Measurements from ENCODE around the gene IDH3G. TPM values are rescaled to one million over a fixed set of nuclear protein-coding genes. Genes with fewer than 3 reads are reported as not detected.

IDH3G gene
- total and polyA plus RNA-seq, 2 experiments from 2014 or later = 41.4 to 49.0 TPM

GRCh38 chrX:153765138-153766079 lies 28.8 kb downstream of the IDH3G start:
- H3K27ac ChIP-seq (ENCODE audit: low read depth) = no peak overlapping the region
- no peak overlapping the region for H3K4me3 Mint-ChIP-seq
- no peak overlapping the region for H3K4me2 ChIP-seq

More at GRCh38 chrX:153765138-153766079, 28.8 kb downstream of the IDH3G start:
- H3K27me3 ChIP-seq (ENCODE audit: insufficient read depth) = no peaks in the 10 kb centered on the region
- H3K36me3 ChIP-seq (ENCODE audit: insufficient read depth) = no peaks in the 10 kb centered on the region
- no peak overlapping the region for H3K27ac Mint-ChIP-seq
- H3K9me3 Mint-ChIP-seq = no peaks in the 10 kb centered on the region
- no peaks in the 10 kb centered on the region for H3F3A ChIP-seq (replicated peaks; ENCODE audit: low read depth)
- TF ChIP-seq CTCF (conservative IDR thresholded peaks at IDR 0.05; ENCODE audit: low read depth in 2 of 2) (no peak), REST (IDR thresholded peaks at IDR 0.05; ENCODE audit: unreplicated experiment) (no peak), STAT1 (IDR thresholded peaks at IDR 0.05; ENCODE audit: unreplicated experiment) (no peak), CREB1 (CRISPR knock-in tag; IDR thresholded peaks at IDR 0.05; ENCODE audit: low read depth) (no peak), EZH2phosphoT487 (IDR thresholded peaks at IDR 0.05; ENCODE audit: unreplicated experiment) (no peak), EZH2 (IDR thresholded peaks at IDR 0.05; ENCODE audit: low read depth, unreplicated experiment) (no peak), JUNB (IDR thresholded peaks at IDR 0.05; ENCODE audit: unreplicated experiment) (no peak), ZNF114 (CRISPR knock-in tag; IDR thresholded peaks at IDR 0.05) (no peak), POLR2AphosphoS5 (IDR thresholded peaks at IDR 0.05; ENCODE audit: low read depth) (no peak)
- H3K4me1 ChIP-seq (ENCODE audit: insufficient read depth) = no peaks in the 10 kb centered on the region
- no peaks in the 10 kb centered on the region for H3K9me2 ChIP-seq (ENCODE audit: insufficient read depth)
- DNase-seq (ENCODE audit: low spot score) (no peak), ATAC-seq (no peak)
- H3K4me1 Mint-ChIP-seq = peaks cover 5% of the 10 kb centered on the region; the same call in 2 of the 3 replicates
- no peak overlapping the region for H3K4me3 ChIP-seq
- no peaks in the 10 kb centered on the region for H4K20me1 ChIP-seq (replicated peaks; ENCODE audit: insufficient read depth)
- H3K36me3 Mint-ChIP-seq (ENCODE audit: low read depth) = no peaks in the 10 kb centered on the region
- H2AFZ ChIP-seq = no peak overlapping the region
- H3K27me3 Mint-ChIP-seq (ENCODE audit: insufficient read depth, low read depth, poor library complexity) = peaks cover 6% of the 10 kb centered on the region
- H3K79me2 ChIP-seq (replicated peaks; ENCODE audit: insufficient read depth) = no peaks in the 10 kb centered on the region
